B cell (primary cell): ENCODE results near the gene TMEM170B.

Experiments used
- CTCF ChIP-seq: fragments of 200-600 bp; IDR thresholded peaks from one replicate; pipeline ENCODE4 v1.8.0; 2022; ENCODE audit warnings: antibody characterized with exemption, mild to moderate bottlenecking
- EZH2 ChIP-seq: IDR thresholded peaks from 2 replicates; pipeline ENCODE4 v1.6.1; 2012; ENCODE audit warnings: borderline replicate concordance, low read depth, mild to moderate bottlenecking, moderate library complexity, low read length; ENCODE audit not compliant: insufficient read depth, poor library complexity, severe bottlenecking

- TF ChIP-seq CTCF (no peak), EZH2 (no peak)
These were observed 68.0 kb downstream of the TMEM170B start for GRCh38 chr6:11605507-11605905.
